Duodenal mucosa (tissue), 2 donors: Measurements from ENCODE around the gene PLIN3.
"Not testable (repeated sequence)": the region's sequence is repeated elsewhere in the genome, so short reads cannot be mapped to it uniquely, and the experiment has no call there.

Experiments used
- H3K27ac ChIP-seq: one replicate; pipeline ENCODE4 v1.7.0; 2013; ENCODE audit warnings: low read depth, low read length
- H3K27me3 ChIP-seq, 2 donors: one replicate each; pipeline ENCODE4 v1.7.0; 2013; ENCODE audit warnings: low read length in 2 of 2, control low read depth in 1 of 2; ENCODE audit not compliant: insufficient read depth in 2 of 2, control insufficient read depth in 1 of 2
- H3K36me3 ChIP-seq, 2 donors: one replicate each; pipeline ENCODE4 v1.7.0; 2013; ENCODE audit warnings: low read length in 2 of 2, control low read depth in 1 of 2; ENCODE audit not compliant: insufficient read depth in 2 of 2, control insufficient read depth in 1 of 2
- H3K4me1 ChIP-seq, 2 donors: one replicate each; pipeline ENCODE4 v1.7.0; 2013; ENCODE audit warnings: low read length in 2 of 2, control low read depth in 1 of 2; ENCODE audit not compliant: insufficient read depth in 2 of 2, control insufficient read depth in 1 of 2
- H3K4me3 ChIP-seq, 2 donors: one replicate each; pipeline ENCODE4 v1.7.0; 2013; ENCODE audit warnings: low read length in 2 of 2, low read depth in 1 of 2
- H3K9ac ChIP-seq, 2 donors: one replicate each; pipeline ENCODE4 v1.7.0; 2013; ENCODE audit warnings: low read length in 2 of 2, low read depth in 1 of 2
- H3K9me3 ChIP-seq, 2 donors: one replicate each; pipeline ENCODE4 v1.7.0; 2013; ENCODE audit warnings: low read length in 2 of 2, control low read depth in 1 of 2; ENCODE audit not compliant: control insufficient read depth in 1 of 2

Gene PLIN3

GRCh38 chr19:4891066-4891465 is 23.6 kb upstream of the PLIN3 start:
- H3K36me3 ChIP-seq: no peaks in the 10 kb centered on the region

GRCh38 chr19:4889034-4889815 is 21.8 kb upstream of the PLIN3 start:
- Histone ChIP-seq H3K4me3 (no peak overlapping the region), H3K9me3 (no peaks in the 10 kb centered on the region), H3K9ac (no peak overlapping the region), H3K27ac (no peak overlapping the region), H3K4me1 (no peaks in the 10 kb centered on the region), H3K27me3 (no peaks in the 10 kb centered on the region), H3K36me3 (no peaks in the 10 kb centered on the region)

More at GRCh38 chr19:4891066-4891465, 23.6 kb upstream of the PLIN3 start:
- no peak overlapping the region for H3K9ac ChIP-seq
- no peak overlapping the region for H3K4me3 ChIP-seq
- H3K27me3 ChIP-seq: no peaks in the 10 kb centered on the region
- H3K4me1 ChIP-seq: no peaks in the 10 kb centered on the region
- no peaks in the 10 kb centered on the region for H3K9me3 ChIP-seq
- no peak overlapping the region for H3K27ac ChIP-seq

GRCh38 chr19:4887803-4888202 is 20.3 kb upstream of the PLIN3 start:
- H3K4me1 ChIP-seq, H3K27ac ChIP-seq, H3K27me3 ChIP-seq, H3K9me3 ChIP-seq, H3K4me3 ChIP-seq, H3K9ac ChIP-seq, H3K36me3 ChIP-seq: not testable (repeated sequence)

GRCh38 chr19:4884993-4885392 is 17.5 kb upstream of the PLIN3 start:
- not testable (repeated sequence) for H3K36me3 ChIP-seq, H3K27ac ChIP-seq, H3K4me1 ChIP-seq, H3K4me3 ChIP-seq, H3K9me3 ChIP-seq, H3K9ac ChIP-seq, H3K27me3 ChIP-seq

GRCh38 chr19:4882874-4883273 is 15.4 kb upstream of the PLIN3 start:
- H3K27me3 ChIP-seq, H3K36me3 ChIP-seq, H3K4me1 ChIP-seq, H3K9ac ChIP-seq, H3K9me3 ChIP-seq, H3K27ac ChIP-seq, H3K4me3 ChIP-seq: not testable (repeated sequence)

GRCh38 chr19:4879041-4879440 is 11.6 kb upstream of the PLIN3 start:
- Histone ChIP-seq H3K36me3 (no peaks in the 10 kb centered on the region), H3K9ac (no peak overlapping the region), H3K4me1 (no peaks in the 10 kb centered on the region), H3K4me3 (no peak overlapping the region), H3K27me3 (no peaks in the 10 kb centered on the region), H3K27ac (no peak overlapping the region), H3K9me3 (no peaks in the 10 kb centered on the region)

- Histone ChIP-seq H3K4me1 (no peaks in the 10 kb centered on the region), H3K9me3 (no peaks in the 10 kb centered on the region), H3K27ac (no peak overlapping the region), H3K9ac (no peak overlapping the region), H3K27me3 (no peaks in the 10 kb centered on the region), H3K36me3 (no peaks in the 10 kb centered on the region), H3K4me3 (no peak overlapping the region)
Measured at GRCh38 chr19:4878491-4878968, 11.1 kb upstream of the PLIN3 start.

- no peaks in the 10 kb centered on the region for H3K4me1 ChIP-seq
- no peak overlapping the region for H3K9ac ChIP-seq
- H3K4me3 ChIP-seq: no peak overlapping the region
- H3K27me3 ChIP-seq: no peaks in the 10 kb centered on the region
- H3K9me3 ChIP-seq: no peaks in the 10 kb centered on the region
- no peaks in the 10 kb centered on the region for H3K36me3 ChIP-seq
- H3K27ac ChIP-seq: no peak overlapping the region
Measured at GRCh38 chr19:4877753-4878490, 10.5 kb upstream of the PLIN3 start.

- Histone ChIP-seq H3K27me3 (no peaks in the 10 kb centered on the region), H3K4me1 (no peaks in the 10 kb centered on the region), H3K9me3 (no peaks in the 10 kb centered on the region), H3K4me3 (no peak overlapping the region), H3K9ac (no peak overlapping the region), H3K27ac (no peak overlapping the region), H3K36me3 (no peaks in the 10 kb centered on the region)
Measured at GRCh38 chr19:4873930-4874329, 6.5 kb upstream of the PLIN3 start.

- Histone ChIP-seq H3K4me3 (no peak overlapping the region), H3K9ac (no peak overlapping the region), H3K36me3 (no peaks in the 10 kb centered on the region), H3K9me3 (no peaks in the 10 kb centered on the region), H3K27me3 (no peaks in the 10 kb centered on the region), H3K4me1 (peaks cover 1 to 3% of the 10 kb centered on the region in 2 donors), H3K27ac (no peak overlapping the region)
Measured at GRCh38 chr19:4871711-4872110, 4.2 kb upstream of the PLIN3 start.
